Measurements from ENCODE around the gene RBM20. TPM values are rescaled to one million over a fixed set of nuclear protein-coding genes. Genes with fewer than 3 reads are reported as not detected.
A peak's percentile ranks its signal among the peaks of the same experiment; 100 is the strongest.

RBM20 gene
- total RNA-seq, 2 donors from 2014 or later: 7.8 to 13.9 TPM

GRCh38 chr10:110840225-110840922 is 196.2 kb downstream of the RBM20 start:
- no peak for TF ChIP-seq CTCF (IDR thresholded peaks at IDR 0.05)
- H3K27ac ChIP-seq: no peak overlapping the region
- DNase-seq (ENCODE audit: low spot score) (no peak), ATAC-seq (ENCODE audit: insufficient number of reproducible peaks, low FRiP score, low read depth) (peak; percentile 27)
- H3K9me3 ChIP-seq: no peaks in the 10 kb centered on the region
- no peaks in the 10 kb centered on the region for H3K27me3 ChIP-seq (replicated peaks; ENCODE audit: insufficient read depth)
- H3K4me1 ChIP-seq (ENCODE audit: control insufficient read depth in 1 of 2, low read depth in 2 of 2): peaks cover 22 to 46% of the 10 kb centered on the region in 2 donors
- H3K36me3 ChIP-seq: no peaks in the 10 kb centered on the region
- H3K4me3 ChIP-seq: no peak overlapping the region

DNA sequence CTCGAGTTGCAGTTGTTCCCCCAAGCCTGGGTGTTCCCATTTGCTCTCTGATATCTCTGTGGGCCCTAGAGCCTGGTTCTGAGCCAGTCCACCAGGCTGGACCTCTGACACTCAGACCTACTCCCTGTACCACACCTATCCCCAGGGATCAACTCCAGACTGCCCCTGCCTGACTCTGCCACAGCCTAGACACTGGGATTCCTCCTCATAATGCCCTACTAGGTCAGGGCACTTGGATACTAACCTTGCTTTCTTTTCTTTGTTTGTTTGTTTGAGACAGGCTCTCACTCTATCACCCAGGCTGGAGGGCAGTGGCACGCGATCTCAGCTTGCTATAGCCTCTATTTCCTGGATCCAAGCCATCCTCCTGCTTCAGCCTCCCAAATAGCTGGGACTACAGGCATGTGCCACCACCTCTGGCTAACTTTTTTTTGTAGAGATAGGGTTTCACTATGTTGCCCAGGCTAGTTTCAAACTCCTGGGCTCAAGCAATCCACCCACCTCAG is 196.8 kb downstream of the RBM20 start:
- no peak for ATAC-seq (ENCODE audit: insufficient number of reproducible peaks, low FRiP score, low read depth)
- no peak for TF ChIP-seq CTCF (IDR thresholded peaks at IDR 0.05)
- Histone ChIP-seq H3K4me3 (no peak overlapping the region), H3K4me1 (ENCODE audit: control insufficient read depth in 1 of 2, low read depth in 2 of 2) (peaks cover 18 to 40% of the 10 kb centered on the region in 2 donors), H3K27ac (no peak overlapping the region), H3K9me3 (no peaks in the 10 kb centered on the region), H3K36me3 (no peaks in the 10 kb centered on the region), H3K27me3 (replicated peaks; ENCODE audit: insufficient read depth) (no peaks in the 10 kb centered on the region)
- DNase-seq (ENCODE audit: low spot score): no peak

- H3K4me3 ChIP-seq: no peak overlapping the region
- DNase-seq (ENCODE audit: low spot score): no peak
- no peaks in the 10 kb centered on the region for H3K36me3 ChIP-seq
- TF ChIP-seq CTCF (IDR thresholded peaks at IDR 0.05): no peak
- H3K27ac ChIP-seq: no peak overlapping the region
- peaks cover 14 to 32% of the 10 kb centered on the region in 2 donors for H3K4me1 ChIP-seq (ENCODE audit: control insufficient read depth in 1 of 2, low read depth in 2 of 2)
- H3K9me3 ChIP-seq: no peaks in the 10 kb centered on the region
- H3K27me3 ChIP-seq (replicated peaks; ENCODE audit: insufficient read depth): no peaks in the 10 kb centered on the region
- ATAC-seq (ENCODE audit: insufficient number of reproducible peaks, low FRiP score, low read depth): no peak
Measured at GRCh38 chr10:110841767-110842267, 197.7 kb downstream of the RBM20 start.

DNA sequence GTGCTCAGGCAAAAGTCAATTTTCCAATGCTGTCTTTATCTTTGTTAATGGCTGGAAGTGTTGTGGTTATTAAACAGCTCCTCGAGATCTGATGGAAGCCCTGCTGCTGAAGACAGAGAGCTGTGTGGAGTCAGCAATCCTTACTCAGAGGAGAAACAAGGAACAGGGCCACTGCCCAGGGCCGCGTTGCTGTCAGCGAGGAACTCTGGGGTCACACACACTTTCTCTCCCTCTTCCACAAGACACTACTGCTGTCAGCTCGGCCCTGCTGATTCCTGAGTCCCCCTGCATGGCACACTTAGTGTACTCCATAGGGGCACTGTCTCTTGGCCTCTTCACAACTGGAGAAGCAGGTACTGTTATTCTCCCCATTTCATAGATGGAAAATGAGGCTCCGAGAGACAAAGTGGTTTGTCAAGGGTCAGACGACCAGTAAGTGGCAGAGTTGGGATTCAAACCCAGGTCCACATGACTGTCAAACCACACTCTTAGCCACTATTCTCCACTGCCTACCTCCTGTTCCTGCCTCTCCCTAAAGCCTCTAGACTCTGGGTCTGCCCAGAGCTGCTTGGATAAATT is 198.3 kb downstream of the RBM20 start:
- H3K9me3 ChIP-seq: no peaks in the 10 kb centered on the region
- no peak overlapping the region for H3K27ac ChIP-seq
- H3K36me3 ChIP-seq: no peaks in the 10 kb centered on the region
- H3K4me1 ChIP-seq (ENCODE audit: control insufficient read depth in 1 of 2, low read depth in 2 of 2): peaks cover 8 to 26% of the 10 kb centered on the region in 2 donors
- no peak for DNase-seq (ENCODE audit: low spot score)
- no peak overlapping the region for H3K4me3 ChIP-seq
- ATAC-seq (ENCODE audit: insufficient number of reproducible peaks, low FRiP score, low read depth): no peak
- H3K27me3 ChIP-seq (replicated peaks; ENCODE audit: insufficient read depth): no peaks in the 10 kb centered on the region
- no peak for TF ChIP-seq CTCF (IDR thresholded peaks at IDR 0.05)

DNA sequence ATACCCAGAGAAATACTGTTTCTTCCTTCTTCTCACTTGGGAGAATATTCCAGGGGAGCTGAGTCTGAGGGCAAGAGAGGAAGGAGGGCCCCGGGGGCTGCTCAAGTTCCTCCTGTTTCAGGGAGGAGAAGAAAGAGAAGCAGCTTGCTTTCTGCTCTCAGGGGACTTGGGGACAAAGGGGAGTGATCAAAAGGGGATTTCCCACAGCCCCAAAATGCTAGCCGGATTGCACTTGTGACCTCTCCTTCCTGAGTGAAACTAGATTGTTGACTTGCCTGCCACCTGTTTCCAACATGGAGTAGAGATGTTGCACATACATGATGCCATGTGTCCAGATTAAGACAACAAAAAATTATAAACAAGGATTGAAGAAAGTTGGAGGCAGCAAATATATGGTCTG is 198.9 kb downstream of the RBM20 start:
- H3K36me3 ChIP-seq: no peaks in the 10 kb centered on the region
- H3K4me1 ChIP-seq (ENCODE audit: control insufficient read depth in 1 of 2, low read depth in 2 of 2): peaks cover 3 to 20% of the 10 kb centered on the region in 2 donors
- no peaks in the 10 kb centered on the region for H3K27me3 ChIP-seq (replicated peaks; ENCODE audit: insufficient read depth)
- TF ChIP-seq CTCF (IDR thresholded peaks at IDR 0.05): no peak
- H3K9me3 ChIP-seq: no peaks in the 10 kb centered on the region
- ATAC-seq (ENCODE audit: insufficient number of reproducible peaks, low FRiP score, low read depth) (no peak), DNase-seq (ENCODE audit: low spot score) (no peak)
- H3K4me3 ChIP-seq: no peak overlapping the region
- H3K27ac ChIP-seq: no peak overlapping the region
